Heart left ventricle (tissue), 13 donors: Measurements from ENCODE around the gene BCL6.

Experiments
- POLR2A ChIP-seq, 2 donors: fragments of 450-650 bp; IDR thresholded peaks; one replicate each; pipeline ENCODE4 v1.6.1; 2017; ENCODE audit warnings: antibody characterized with exemption in 2 of 2, mild to moderate bottlenecking in 2 of 2, moderate library complexity in 2 of 2
- TF ChIP-seq, protein P1 (sequence below), 12 donors: fragments of 200-600 bp; sonication (generic) in 4 of 12; IDR thresholded peaks; one replicate each; pipeline versions ENCODE4 v1.5.0 to v1.8.0; 2018 to 2022; ENCODE audit warnings: antibody characterized with exemption in 12 of 12, mild to moderate bottlenecking in 5 of 12
- donor health status: ischemic (EF 13 %, LVEDD 7.1; RV severe dilation, severe dysfunction).
- donor health status: DM: no; HTN: yes; CAD: no.
- donor health status: DM: no; HTN: no; CAD: no.
- donor health status: ischemic (EF 25% LVEDD 6.9; RV normal size, moderate dysfunction).
- donor health status: ischemic (EF 25% LVEDD 5.7; RV mildly dilated, moderate dysfunction).
- donor health status: ischemic (EF 35%, LVEDD 5.7; RV mildly dilated, moderate dysfunction).
- donor health status: nonischemic (EF 11% LVEDD 7.7; RV severe dilation, severe dysfunction).
- donor health status: DM: yes; HTN: yes; CAD: no.
- donor health status: PGD.
- donor health status: ischemic (EF 29% LVEDD 5.4; RV normal size, mild dysfunction).
- donor health status: nonischemic (EF 23%, LVEDD 6.1; RV moderate dilation, normal function).

DNA sequence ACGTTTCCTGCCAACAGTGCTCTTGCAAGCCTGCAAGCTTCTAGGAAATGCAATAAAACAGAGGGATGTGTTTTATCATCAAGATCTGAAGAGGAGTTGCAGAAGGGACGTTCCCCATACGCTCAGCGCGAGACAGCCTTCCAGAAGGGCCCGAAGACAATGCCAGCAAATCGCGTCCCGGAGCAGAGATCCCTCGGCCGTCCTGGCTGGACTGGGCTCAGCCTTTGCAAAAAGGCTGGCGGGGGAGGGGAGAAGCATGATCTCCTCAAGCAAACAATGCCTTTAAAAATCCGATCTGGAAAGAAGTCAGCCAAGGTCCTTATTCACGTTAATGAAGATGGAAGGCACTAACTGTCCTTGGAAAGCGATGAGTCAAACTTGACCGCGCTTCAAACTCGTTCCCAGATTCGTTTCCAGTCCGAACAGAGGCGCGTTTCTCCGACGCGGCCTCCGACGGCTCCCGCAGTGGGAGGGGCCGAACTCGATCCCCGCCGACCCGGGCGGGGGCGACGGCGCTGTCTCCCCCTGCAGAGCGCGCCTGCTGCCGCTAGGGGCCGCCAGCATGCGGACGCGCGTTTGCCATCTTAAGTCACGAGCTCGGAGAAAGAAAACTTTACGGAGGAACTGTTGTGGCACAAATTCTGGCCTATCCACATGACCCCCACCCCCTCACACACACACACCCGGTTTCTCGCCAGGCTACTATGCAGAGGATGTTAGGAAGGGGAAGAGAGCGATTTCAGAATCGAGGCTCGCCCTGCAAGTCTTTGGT lies 5.5 kb downstream of the BCL6 start:
- TF ChIP-seq, protein P1, sequence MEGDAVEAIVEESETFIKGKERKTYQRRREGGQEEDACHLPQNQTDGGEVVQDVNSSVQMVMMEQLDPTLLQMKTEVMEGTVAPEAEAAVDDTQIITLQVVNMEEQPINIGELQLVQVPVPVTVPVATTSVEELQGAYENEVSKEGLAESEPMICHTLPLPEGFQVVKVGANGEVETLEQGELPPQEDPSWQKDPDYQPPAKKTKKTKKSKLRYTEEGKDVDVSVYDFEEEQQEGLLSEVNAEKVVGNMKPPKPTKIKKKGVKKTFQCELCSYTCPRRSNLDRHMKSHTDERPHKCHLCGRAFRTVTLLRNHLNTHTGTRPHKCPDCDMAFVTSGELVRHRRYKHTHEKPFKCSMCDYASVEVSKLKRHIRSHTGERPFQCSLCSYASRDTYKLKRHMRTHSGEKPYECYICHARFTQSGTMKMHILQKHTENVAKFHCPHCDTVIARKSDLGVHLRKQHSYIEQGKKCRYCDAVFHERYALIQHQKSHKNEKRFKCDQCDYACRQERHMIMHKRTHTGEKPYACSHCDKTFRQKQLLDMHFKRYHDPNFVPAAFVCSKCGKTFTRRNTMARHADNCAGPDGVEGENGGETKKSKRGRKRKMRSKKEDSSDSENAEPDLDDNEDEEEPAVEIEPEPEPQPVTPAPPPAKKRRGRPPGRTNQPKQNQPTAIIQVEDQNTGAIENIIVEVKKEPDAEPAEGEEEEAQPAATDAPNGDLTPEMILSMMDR (IDR thresholded peaks at IDR 0.05), result peak; percentile 91 to 99 (median 98)
- TF ChIP-seq POLR2A (IDR thresholded peaks at IDR 0.05), result no peak
